GM18511 (cell line): Measurements from ENCODE around the gene FUT8.

Experiments used
- ATAC-seq: cut with Tn5 transposase; IDR thresholded peaks from one replicate; pipeline ENCODE4 v1.9.1; 2021; ENCODE audit warnings: mild to moderate bottlenecking, moderate library complexity; ENCODE audit not compliant: unreplicated experiment

The FUT8 gene

DNA sequence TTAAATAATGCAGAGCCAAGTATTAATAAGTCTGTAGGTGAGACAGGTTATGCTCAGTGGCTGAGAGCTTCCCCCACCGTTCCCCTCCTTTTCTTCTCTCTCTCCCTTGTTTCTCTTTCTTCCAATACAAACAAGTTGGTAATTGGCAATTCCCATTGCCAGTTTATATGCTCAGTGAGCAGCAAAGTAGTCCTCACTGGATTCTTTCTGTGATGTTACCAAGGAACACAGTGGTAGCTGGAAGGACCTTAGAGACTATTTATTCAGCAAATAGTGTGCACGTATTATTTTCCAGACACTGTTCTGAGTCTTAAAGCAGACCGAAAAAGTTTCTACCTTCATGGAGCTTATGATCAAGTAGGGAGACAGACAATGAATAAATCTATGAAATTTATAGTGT lies 344.4 kb downstream of the FUT8 start:
- no peak for ATAC-seq

DNA sequence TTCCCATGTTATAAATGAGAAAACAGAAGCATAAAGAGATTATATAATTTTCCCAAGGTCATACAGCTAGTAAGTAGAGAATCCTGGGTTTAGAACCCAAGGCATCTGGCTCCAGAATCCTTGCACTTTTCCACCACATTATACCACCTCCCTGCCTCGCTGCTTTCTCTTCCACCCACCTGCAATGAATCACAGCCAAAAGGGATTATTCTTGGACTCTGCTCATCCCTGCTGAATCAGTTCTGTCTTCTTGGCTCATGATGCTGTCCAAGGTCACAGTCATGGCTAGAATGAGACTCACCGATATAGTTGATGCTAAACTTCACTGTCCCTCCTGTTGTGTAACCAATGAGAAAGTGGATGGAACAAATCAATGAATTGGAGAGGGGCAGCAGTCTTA lies 356.6 kb downstream of the FUT8 start:
- no peak for ATAC-seq

GRCh38 chr14:65770681-65771080 lies 358.2 kb downstream of the FUT8 start:
- ATAC-seq, result no peak

- ATAC-seq, result no peak
Observed at GRCh38 chr14:65771271-65771670, 358.7 kb downstream of the FUT8 start.

- no peak for ATAC-seq
Observed at GRCh38 chr14:65772466-65772865, 359.9 kb downstream of the FUT8 start.

DNA sequence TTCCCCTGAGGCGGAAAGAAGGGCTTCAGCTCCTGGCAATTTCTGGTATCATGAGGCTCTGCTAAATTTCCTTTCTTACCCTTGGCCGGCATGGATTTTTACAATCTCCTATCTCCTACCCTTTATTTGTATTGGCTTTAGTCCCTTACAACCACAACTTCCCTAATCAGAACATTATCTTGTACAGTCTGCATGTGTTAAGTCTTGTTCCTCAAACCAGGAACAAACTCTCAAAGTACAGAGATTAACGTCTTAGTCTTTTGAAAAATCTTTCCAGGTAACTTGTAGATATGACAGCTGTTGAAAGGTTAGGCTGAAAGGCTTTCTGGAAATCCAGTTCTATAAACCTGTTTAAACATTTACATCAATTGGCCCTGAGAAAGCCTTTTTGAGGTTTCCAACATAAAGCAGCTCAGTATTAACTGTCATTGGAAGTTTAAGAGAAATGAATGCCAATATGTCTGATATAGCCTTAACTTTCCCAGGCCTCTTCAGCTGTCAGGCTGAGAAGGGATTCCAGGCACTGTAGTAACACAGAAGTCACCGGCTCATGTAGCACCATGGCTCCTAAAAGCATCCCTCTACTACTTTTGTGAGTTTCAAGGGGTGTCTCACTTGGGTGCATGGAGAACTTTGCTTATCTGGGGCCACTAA lies 360.5 kb downstream of the FUT8 start:
- ATAC-seq, result no peak

DNA sequence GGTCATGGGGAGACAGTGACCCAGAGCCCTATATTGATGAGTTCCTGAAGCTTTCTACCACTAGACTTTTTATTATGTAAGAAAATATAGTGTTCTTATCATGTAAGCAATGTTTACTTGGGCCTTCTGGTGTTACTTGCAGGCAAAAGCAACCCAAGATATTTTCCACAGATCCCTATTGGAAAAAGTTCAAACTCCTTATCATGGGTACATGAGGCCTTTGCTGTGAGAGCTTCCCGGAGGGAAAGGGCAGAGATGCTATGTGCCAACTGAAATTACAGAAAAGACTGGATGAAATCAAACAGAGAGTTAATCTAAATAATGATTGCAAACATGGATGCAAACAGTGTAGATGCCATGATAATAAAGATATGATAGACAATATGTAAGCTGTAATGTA lies 361.5 kb downstream of the FUT8 start:
- ATAC-seq, result no peak

- ATAC-seq, result no peak
Observed at GRCh38 chr14:65776193-65776852, 363.8 kb downstream of the FUT8 start.

- no peak for ATAC-seq
Observed at GRCh38 chr14:65780566-65780965, 368.0 kb downstream of the FUT8 start.

GRCh38 chr14:65783101-65783500 lies 370.6 kb downstream of the FUT8 start:
- ATAC-seq, result no peak

GRCh38 chr14:65783576-65783975 lies 371.0 kb downstream of the FUT8 start:
- ATAC-seq, result no peak

DNA sequence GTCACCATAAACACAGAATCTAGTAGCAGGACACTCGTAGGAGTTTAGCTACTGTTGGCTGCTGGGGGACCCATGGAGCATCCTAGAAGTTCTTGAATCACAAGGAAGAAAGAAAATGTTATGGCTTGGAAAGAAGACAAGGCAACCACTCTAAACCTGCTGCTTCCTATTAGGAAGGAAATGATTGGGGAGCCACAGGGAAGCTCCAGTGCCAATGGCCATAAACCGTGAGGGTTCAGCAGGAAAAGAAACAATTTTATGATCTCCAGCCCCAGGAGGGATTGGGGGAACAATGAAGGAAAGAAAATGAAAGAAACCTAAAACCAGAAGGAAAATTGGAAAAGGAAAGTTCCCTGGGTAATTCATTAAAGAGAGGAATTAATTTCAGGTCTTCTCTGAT lies 372.0 kb downstream of the FUT8 start:
- ATAC-seq, result no peak

DNA sequence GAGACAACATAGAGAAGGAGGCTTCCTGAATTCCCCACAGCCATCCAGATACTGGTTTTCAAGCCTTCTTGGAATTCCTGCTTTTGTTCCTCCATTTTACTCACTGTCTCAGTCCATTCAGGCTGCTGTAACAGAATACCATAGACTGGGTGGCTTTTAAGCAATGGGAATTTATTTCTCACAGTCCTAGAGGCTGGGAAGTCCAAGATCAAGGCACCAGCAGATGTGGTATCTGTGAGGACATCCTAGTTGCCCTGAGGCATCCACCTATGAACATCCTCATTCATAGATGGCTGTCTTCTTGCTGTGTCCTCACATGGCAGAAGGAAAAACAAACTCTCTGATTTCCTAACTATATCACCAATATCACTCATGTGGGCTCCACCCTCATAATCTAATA lies 374.9 kb downstream of the FUT8 start:
- no peak for ATAC-seq

- no peak for ATAC-seq
Observed at GRCh38 chr14:65788876-65789275, 376.3 kb downstream of the FUT8 start.

- ATAC-seq, result no peak
Observed at GRCh38 chr14:65789363-65789762, 376.8 kb downstream of the FUT8 start.

- ATAC-seq, result no peak
Observed at GRCh38 chr14:65790172-65790815, 377.8 kb downstream of the FUT8 start.

DNA sequence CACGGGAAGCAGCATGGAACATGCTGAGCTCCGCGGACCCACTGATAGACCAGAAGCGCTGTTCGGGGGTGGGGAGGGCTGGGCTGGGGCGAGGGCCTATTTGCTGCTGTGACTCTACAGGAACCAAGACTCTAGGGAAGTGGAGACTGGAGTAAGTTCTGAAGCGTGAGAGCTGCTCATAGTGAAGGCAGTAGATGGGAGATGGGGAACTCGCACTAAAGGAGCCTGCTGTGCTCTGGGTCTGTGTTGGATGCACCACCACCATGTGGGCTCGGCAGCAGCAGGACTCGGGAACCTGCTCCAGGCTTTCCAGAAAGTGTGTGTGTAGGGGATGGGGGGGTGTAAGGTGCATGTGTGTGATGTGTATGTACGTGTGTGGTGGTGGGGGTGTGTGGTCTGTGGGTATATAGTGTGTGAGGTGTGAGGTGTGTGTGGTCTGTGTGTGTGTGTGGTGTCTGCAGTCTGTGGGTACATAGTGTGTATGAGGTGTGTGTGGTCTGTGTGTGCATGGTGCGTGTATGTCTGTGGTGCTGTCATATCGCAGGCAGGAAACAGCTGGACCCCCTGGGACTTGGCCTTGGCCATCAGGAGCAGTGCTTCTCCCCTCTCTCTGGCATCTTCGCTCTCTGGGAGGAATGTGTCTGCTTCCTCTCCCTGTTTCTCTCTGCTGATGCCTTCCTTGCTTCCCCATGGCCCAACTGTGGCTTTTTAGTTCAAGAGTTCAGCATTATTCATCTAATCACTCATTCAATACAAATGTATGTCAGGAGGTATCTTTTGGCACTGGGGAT lies 378.9 kb downstream of the FUT8 start:
- no peak for ATAC-seq

GRCh38 chr14:65792208-65792905 lies 379.8 kb downstream of the FUT8 start:
- ATAC-seq, result no peak
